Lower lobe of right lung (tissue), 2 donors: Measurements from ENCODE around the gene GSTA5. TPM values are rescaled to one million over a fixed set of nuclear protein-coding genes. Genes with fewer than 3 reads are reported as not detected.

Source experiments
- ATAC-seq, 2 donors: fragments of 200-7000 bp; cut with Tn5 transposase; one replicate each; pipeline ENCODE4 v1.9.1; 2020 to 2022; ENCODE audit warnings: mild to moderate bottlenecking in 2 of 2, moderate library complexity in 2 of 2
- DNase-seq: peaks from one replicate; pipeline ENCODE4 v3.0.0-alpha.2; 2020
- H3K27ac ChIP-seq: fragments of 200-600 bp; one replicate; pipeline ENCODE4 v1.8.0; 2022
- H3K27me3 ChIP-seq: fragments of 200-600 bp; one replicate; pipeline ENCODE4 v1.8.0; 2022; ENCODE audit warnings: low read depth
- H3K36me3 ChIP-seq: fragments of 200-600 bp; one replicate; pipeline ENCODE4 v1.8.0; 2022; ENCODE audit warnings: mild to moderate bottlenecking
- H3K4me1 ChIP-seq: fragments of 200-600 bp; one replicate; pipeline ENCODE4 v1.8.0; 2022
- H3K4me3 ChIP-seq: fragments of 200-600 bp; one replicate; pipeline ENCODE4 v1.8.0; 2022; ENCODE audit warnings: mild to moderate bottlenecking
- H3K9me3 ChIP-seq: fragments of 200-600 bp; one replicate; pipeline ENCODE4 v1.8.0; 2022
- CTCF ChIP-seq: fragments of 200-600 bp; IDR thresholded peaks from one replicate; pipeline ENCODE4 v1.8.0; 2022; ENCODE audit warnings: antibody characterized with exemption, mild to moderate bottlenecking
- intact Hi-C: fragments of 100-400 bp; cut with DNase I; formaldehyde crosslinking; loops from one replicate; pipeline ENCODE4 v1.11.0; 2022
- long read RNA-seq: library from polyadenylated mRNA; unstranded; transcript quantifications from one replicate; pipeline ENCODE4 v2.0.0, GENCODE V29; 2021
- total RNA-seq: library from RNA; stranded (reverse); fragmentation: NEBNext Ultra II Directional; extraction: Animal tissue kit (Norgen Biotek cat#: 25700); gene quantifications from one replicate; pipeline ENCODE4 v1.2.1, GENCODE V29; 2021
- donor health status: DM: no; HTN: yes; CAD: no; lungs with severe emphysema.

The GSTA5 gene
- not detected for total RNA-seq
- long read RNA-seq = 0 reads

GRCh38 chr6:52840763-52841585, at the start of gene GSTA5:
Gene GSTA5 (minus strand): TSS chr6:52840813.
- Histone ChIP-seq H3K27ac (no peak within 1 kb of the TSS), H3K4me1 (no peaks in the 10 kb centered on the region), H3K4me3 (no peak within 1 kb of the TSS), H3K9me3 (no peaks in the 10 kb centered on the region), H3K36me3 (no peaks in the 10 kb centered on the region), H3K27me3 (no peaks in the 10 kb centered on the region)
- DNase-seq (no peak), ATAC-seq (peak; percentile 81 to 86)
- intact Hi-C loops = no loop called here
- TF ChIP-seq CTCF = no peak

GRCh38 chr6:52890018-52890417, 49.4 kb upstream of the GSTA5 start:
- H3K27ac ChIP-seq = no peak overlapping the region
- no peak for DNase-seq
- TF ChIP-seq CTCF = no peak
- H3K4me1 ChIP-seq = no peaks in the 10 kb centered on the region
- no peak for ATAC-seq
- H3K36me3 ChIP-seq = no peaks in the 10 kb centered on the region
- no peaks in the 10 kb centered on the region for H3K9me3 ChIP-seq
- no peaks in the 10 kb centered on the region for H3K27me3 ChIP-seq
- H3K4me3 ChIP-seq = no peak overlapping the region
- intact Hi-C loops = no loop called here

- DNase-seq = no peak
- Histone ChIP-seq H3K9me3 (no peaks in the 10 kb centered on the region), H3K36me3 (no peaks in the 10 kb centered on the region), H3K27ac (no peak overlapping the region), H3K4me3 (no peak overlapping the region), H3K27me3 (no peaks in the 10 kb centered on the region), H3K4me1 (no peaks in the 10 kb centered on the region)
- ATAC-seq = no peak
- intact Hi-C loops = no loop called here
- TF ChIP-seq CTCF = no peak
Measured at GRCh38 chr6:52887910-52888524, 47.4 kb upstream of the GSTA5 start.

GRCh38 chr6:52881996-52882841, 41.6 kb upstream of the GSTA5 start:
- peak; percentile 81 for TF ChIP-seq CTCF
- peaks cover 6% of the 10 kb centered on the region for H3K4me1 ChIP-seq
- ATAC-seq (peak; percentile 98 to 99), DNase-seq (peak; percentile 51)
- no peaks in the 10 kb centered on the region for H3K36me3 ChIP-seq
- H3K27me3 ChIP-seq = no peaks in the 10 kb centered on the region
- peak overlapping the region; percentile 67 for H3K4me3 ChIP-seq
- no peaks in the 10 kb centered on the region for H3K9me3 ChIP-seq
- H3K27ac ChIP-seq = peak overlapping the region; percentile 84
- intact Hi-C loops = no loop called here

GRCh38 chr6:52881662-52881995, 41.0 kb upstream of the GSTA5 start:
- Histone ChIP-seq H3K4me1 (peaks cover 6% of the 10 kb centered on the region), H3K9me3 (no peaks in the 10 kb centered on the region), H3K27ac (peak overlapping the region; percentile 84), H3K27me3 (no peaks in the 10 kb centered on the region), H3K36me3 (no peaks in the 10 kb centered on the region), H3K4me3 (peak overlapping the region; percentile 67)
- no peak for TF ChIP-seq CTCF
- ATAC-seq (peak; percentile 50 to 61), DNase-seq (no peak)
- intact Hi-C loops = no loop called here
